SK-N-SH (cell line): ENCODE measurements around the gene PHC2.

Experiments used
- CHD2 ChIP-seq: fragments of 150-350 bp; IDR thresholded peaks from 2 replicates; pipeline ENCODE4 v1.6.1; 2018; ENCODE audit warnings: low read length; ENCODE audit not compliant: partially characterized antibody
- EZH2phosphoT487 ChIP-seq: fragments of 200-600 bp; sonication (generic); IDR thresholded peaks from 2 replicates; pipeline ENCODE4 v1.6.1; 2017; ENCODE audit warnings: low read depth, mixed run types, mild to moderate bottlenecking, antibody characterized with exemption, moderate library complexity, borderline replicate concordance
- FOSL2 ChIP-seq: IDR thresholded peaks from 2 replicates; pipeline ENCODE4 v1.4.0; 2012; ENCODE audit warnings: low read depth, mild to moderate bottlenecking, moderate library complexity, borderline replicate concordance
- JUND ChIP-seq: IDR thresholded peaks from 2 replicates; pipeline ENCODE4 v1.4.0; 2012
- RFX5 ChIP-seq: IDR thresholded peaks from 2 replicates; pipeline ENCODE4 v1.6.1; 2012; ENCODE audit warnings: mild to moderate bottlenecking, improper control_type of control experiment, low read length
- TF ChIP-seq, protein P1 (sequence below): fragments of 200-600 bp; sonication (generic); IDR thresholded peaks from 2 replicates; pipeline ENCODE4 v1.6.1; 2017; ENCODE audit warnings: antibody characterized with exemption, mild to moderate bottlenecking, moderate library complexity
- TF ChIP-seq, protein P2 (sequence below): fragments of 150-350 bp; IDR thresholded peaks from 2 replicates; pipeline ENCODE4 v1.6.1; 2017; ENCODE audit warnings: antibody characterized with exemption, low read length, low read depth, borderline replicate concordance
- TF ChIP-seq, protein P3 (sequence below): IDR thresholded peaks from 2 replicates; pipeline ENCODE4; 2012
- TF ChIP-seq, protein P4 (sequence below): IDR thresholded peaks from 2 replicates; pipeline ENCODE4 v1.4.0; 2012; ENCODE audit warnings: low read depth, borderline replicate concordance
- TF ChIP-seq, protein P5 (sequence below): fragments of 150-350 bp; IDR thresholded peaks from 2 replicates; pipeline ENCODE4 v1.6.1; 2016; ENCODE audit warnings: mild to moderate bottlenecking, low read depth, low read length

DNA sequence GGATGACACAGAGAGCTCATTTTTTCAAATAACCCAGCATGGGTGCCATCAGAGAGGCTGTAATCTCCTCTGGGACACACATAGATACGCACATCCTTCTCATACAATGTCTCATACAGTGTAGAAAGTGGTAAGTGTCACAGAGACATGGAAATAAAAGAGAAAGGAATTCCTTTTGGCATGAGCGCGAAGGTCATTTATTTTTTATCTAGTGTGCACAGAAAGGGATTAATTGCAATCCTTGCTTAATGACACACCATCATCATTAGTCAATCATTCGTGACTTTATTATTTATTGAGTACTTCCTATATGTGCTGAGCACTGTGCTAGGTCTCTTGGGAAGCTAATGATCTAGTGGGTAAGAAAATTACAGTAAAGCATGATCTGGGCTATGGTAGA lies 46.6 kb upstream of the PHC2 start:
- TF ChIP-seq, protein P1, sequence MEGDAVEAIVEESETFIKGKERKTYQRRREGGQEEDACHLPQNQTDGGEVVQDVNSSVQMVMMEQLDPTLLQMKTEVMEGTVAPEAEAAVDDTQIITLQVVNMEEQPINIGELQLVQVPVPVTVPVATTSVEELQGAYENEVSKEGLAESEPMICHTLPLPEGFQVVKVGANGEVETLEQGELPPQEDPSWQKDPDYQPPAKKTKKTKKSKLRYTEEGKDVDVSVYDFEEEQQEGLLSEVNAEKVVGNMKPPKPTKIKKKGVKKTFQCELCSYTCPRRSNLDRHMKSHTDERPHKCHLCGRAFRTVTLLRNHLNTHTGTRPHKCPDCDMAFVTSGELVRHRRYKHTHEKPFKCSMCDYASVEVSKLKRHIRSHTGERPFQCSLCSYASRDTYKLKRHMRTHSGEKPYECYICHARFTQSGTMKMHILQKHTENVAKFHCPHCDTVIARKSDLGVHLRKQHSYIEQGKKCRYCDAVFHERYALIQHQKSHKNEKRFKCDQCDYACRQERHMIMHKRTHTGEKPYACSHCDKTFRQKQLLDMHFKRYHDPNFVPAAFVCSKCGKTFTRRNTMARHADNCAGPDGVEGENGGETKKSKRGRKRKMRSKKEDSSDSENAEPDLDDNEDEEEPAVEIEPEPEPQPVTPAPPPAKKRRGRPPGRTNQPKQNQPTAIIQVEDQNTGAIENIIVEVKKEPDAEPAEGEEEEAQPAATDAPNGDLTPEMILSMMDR = no peak
- TF ChIP-seq RFX5 = no peak
- TF ChIP-seq EZH2phosphoT487 = no peak
- TF ChIP-seq CHD2 = no peak
- TF ChIP-seq, protein P2, sequence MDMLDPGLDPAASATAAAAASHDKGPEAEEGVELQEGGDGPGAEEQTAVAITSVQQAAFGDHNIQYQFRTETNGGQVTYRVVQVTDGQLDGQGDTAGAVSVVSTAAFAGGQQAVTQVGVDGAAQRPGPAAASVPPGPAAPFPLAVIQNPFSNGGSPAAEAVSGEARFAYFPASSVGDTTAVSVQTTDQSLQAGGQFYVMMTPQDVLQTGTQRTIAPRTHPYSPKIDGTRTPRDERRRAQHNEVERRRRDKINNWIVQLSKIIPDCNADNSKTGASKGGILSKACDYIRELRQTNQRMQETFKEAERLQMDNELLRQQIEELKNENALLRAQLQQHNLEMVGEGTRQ = no peak
- TF ChIP-seq, protein P3, sequence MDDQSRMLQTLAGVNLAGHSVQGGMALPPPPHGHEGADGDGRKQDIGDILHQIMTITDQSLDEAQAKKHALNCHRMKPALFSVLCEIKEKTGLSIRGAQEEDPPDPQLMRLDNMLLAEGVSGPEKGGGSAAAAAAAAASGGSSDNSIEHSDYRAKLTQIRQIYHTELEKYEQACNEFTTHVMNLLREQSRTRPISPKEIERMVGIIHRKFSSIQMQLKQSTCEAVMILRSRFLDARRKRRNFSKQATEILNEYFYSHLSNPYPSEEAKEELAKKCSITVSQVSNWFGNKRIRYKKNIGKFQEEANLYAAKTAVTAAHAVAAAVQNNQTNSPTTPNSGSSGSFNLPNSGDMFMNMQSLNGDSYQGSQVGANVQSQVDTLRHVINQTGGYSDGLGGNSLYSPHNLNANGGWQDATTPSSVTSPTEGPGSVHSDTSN = no peak
- TF ChIP-seq, protein P4, sequence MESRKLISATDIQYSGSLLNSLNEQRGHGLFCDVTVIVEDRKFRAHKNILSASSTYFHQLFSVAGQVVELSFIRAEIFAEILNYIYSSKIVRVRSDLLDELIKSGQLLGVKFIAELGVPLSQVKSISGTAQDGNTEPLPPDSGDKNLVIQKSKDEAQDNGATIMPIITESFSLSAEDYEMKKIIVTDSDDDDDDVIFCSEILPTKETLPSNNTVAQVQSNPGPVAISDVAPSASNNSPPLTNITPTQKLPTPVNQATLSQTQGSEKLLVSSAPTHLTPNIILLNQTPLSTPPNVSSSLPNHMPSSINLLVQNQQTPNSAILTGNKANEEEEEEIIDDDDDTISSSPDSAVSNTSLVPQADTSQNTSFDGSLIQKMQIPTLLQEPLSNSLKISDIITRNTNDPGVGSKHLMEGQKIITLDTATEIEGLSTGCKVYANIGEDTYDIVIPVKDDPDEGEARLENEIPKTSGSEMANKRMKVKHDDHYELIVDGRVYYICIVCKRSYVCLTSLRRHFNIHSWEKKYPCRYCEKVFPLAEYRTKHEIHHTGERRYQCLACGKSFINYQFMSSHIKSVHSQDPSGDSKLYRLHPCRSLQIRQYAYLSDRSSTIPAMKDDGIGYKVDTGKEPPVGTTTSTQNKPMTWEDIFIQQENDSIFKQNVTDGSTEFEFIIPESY = no peak
- TF ChIP-seq FOSL2 = no peak
- TF ChIP-seq JUND = no peak
- TF ChIP-seq, protein P5, sequence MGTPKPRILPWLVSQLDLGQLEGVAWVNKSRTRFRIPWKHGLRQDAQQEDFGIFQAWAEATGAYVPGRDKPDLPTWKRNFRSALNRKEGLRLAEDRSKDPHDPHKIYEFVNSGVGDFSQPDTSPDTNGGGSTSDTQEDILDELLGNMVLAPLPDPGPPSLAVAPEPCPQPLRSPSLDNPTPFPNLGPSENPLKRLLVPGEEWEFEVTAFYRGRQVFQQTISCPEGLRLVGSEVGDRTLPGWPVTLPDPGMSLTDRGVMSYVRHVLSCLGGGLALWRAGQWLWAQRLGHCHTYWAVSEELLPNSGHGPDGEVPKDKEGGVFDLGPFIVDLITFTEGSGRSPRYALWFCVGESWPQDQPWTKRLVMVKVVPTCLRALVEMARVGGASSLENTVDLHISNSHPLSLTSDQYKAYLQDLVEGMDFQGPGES = no peak
